ENCODE measurements around the gene C3orf18. TPM values are rescaled to one million over a fixed set of nuclear protein-coding genes. Genes with fewer than 3 reads are reported as not detected.

C3orf18 gene
- total RNA-seq, 1 experiment from 2014 or later, result 7.1 TPM

DNA sequence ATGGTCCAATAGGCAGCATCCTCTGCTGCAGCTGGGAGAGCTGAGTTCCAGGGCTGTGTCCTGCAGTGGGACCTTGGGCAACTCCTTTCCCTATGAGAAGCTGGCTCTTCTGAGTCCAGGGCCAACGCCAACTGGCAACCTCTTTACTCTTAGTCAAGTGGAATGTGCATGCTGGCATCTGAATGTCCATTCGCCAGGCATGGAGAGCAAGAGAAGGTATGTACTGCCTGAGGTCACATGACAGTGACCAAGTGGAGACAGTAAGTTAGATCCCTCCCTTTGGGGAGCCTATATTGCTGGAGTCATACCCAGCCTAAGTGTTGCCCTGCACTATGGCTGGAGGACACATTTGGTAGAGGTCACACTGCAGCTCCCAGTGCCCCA, 13.9 kb upstream of the C3orf18 start:
- Histone ChIP-seq H4K91ac (ENCODE audit: insufficient read length, low read depth, low read length) (no peak overlapping the region), H3K4me1 (ENCODE audit: insufficient read depth, low read length) (no peaks in the 10 kb centered on the region), H3K9ac (ENCODE audit: extremely low read depth, insufficient read length, low read length) (no peak overlapping the region), H3K23ac (ENCODE audit: insufficient read length, low read depth, low read length) (no peak overlapping the region), H3K14ac (ENCODE audit: insufficient read depth, low read length) (no peak overlapping the region), H3K79me1 (ENCODE audit: insufficient read depth, low read depth, low read length, poor library complexity, severe bottlenecking) (no peaks in the 10 kb centered on the region), H2BK120ac (ENCODE audit: low read depth, low read length, poor library complexity, severe bottlenecking) (no peak overlapping the region), H3K79me2 (ENCODE audit: insufficient read depth, low read length) (no peaks in the 10 kb centered on the region), H2AFZ (ENCODE audit: low read length) (no peak overlapping the region), H3K27ac (ENCODE audit: insufficient read length, low read depth, low read length) (no peak overlapping the region), H3K18ac (ENCODE audit: insufficient read length, low read depth, low read length) (no peak overlapping the region), H2BK15ac (ENCODE audit: low read depth, low read length) (no peak overlapping the region), H3K27me3 (ENCODE audit: insufficient read depth, low read length) (no peaks in the 10 kb centered on the region), H2BK20ac (ENCODE audit: low read depth, low read length, poor library complexity, severe bottlenecking) (no peak overlapping the region), H2BK12ac (ENCODE audit: insufficient read length, low read depth, low read length) (no peak overlapping the region), H4K20me1 (ENCODE audit: control insufficient read depth, insufficient read depth, insufficient read length) (no peaks in the 10 kb centered on the region), H3K56ac (ENCODE audit: insufficient read length, low read depth, low read length) (no peak overlapping the region), H2AK5ac (ENCODE audit: insufficient read length, low read length) (no peak overlapping the region), H3K4ac (ENCODE audit: low read depth, low read length) (no peak overlapping the region), H2BK5ac (ENCODE audit: insufficient read length, low read length) (no peak overlapping the region), H3K9me3 (ENCODE audit: control insufficient read depth, low read depth, low read length) (no peaks in the 10 kb centered on the region), H3K23me2 (ENCODE audit: insufficient read length, low read depth, low read length, poor library complexity, severe bottlenecking) (no peaks in the 10 kb centered on the region), H3K4me2 (ENCODE audit: insufficient read depth, insufficient read length, low read length) (no peak overlapping the region), H4K5ac (ENCODE audit: insufficient read length, low read depth, low read length) (no peak overlapping the region), H4K8ac (replicated peaks; ENCODE audit: insufficient read length, low read depth, low read length) (no peak overlapping the region), H3T11ph (ENCODE audit: low read length) (no peak overlapping the region)
- no peaks in the 10 kb centered on the region for H3K27me3 Mint-ChIP-seq (ENCODE audit: low read depth)
- peaks cover 0 to 3% of the 10 kb centered on the region in 2 experiments; a peak in 2 of 4 replicates for H3K4me1 Mint-ChIP-seq
- no peak for DNase-seq
- no peaks in the 10 kb centered on the region for H3K9me3 Mint-ChIP-seq
- peaks cover 0 to 11% (median 4%) of the 10 kb centered on the region in 3 experiments; a peak in 4 of 7 replicates for H3K36me3 Mint-ChIP-seq (ENCODE audit: insufficient read depth in 1 of 3, low read depth in 3 of 3)
- H3K27ac Mint-ChIP-seq, result no peak overlapping the region
- H3K4me3 Mint-ChIP-seq, result no peak overlapping the region
- WGBS (ENCODE audit: extremely low coverage, insufficient read length, low lambda C conversion rate), result no CpG with 5 or more reads among the region's 2 CpGs
- no peak for TF ChIP-seq CTCF (conservative IDR thresholded peaks at IDR 0.05)

Measured in H9 (cell line).